Mesendoderm (in vitro differentiated cells): ENCODE measurements around the gene SYTL4.

ENCODE experiments used
- DNase-seq: peaks from one replicate; pipeline ENCODE4 v3.0.0; 2013
- H2AK5ac ChIP-seq: 2 replicates; pipeline ENCODE4 v1.6.1; 2013; ENCODE audit warnings: low read length, inconsistent platforms
- H2BK120ac ChIP-seq: 2 replicates; pipeline ENCODE4 v1.6.1; 2013; ENCODE audit warnings: low read depth, mild to moderate bottlenecking, low read length, moderate library complexity, mixed read lengths
- H2BK15ac ChIP-seq: replicated peaks from 2 replicates; pipeline ENCODE4 v1.6.1; 2013; ENCODE audit warnings: low read depth, mild to moderate bottlenecking, moderate library complexity
- H2BK5ac ChIP-seq: 2 replicates; pipeline ENCODE4 v1.6.1; 2013; ENCODE audit warnings: low read length, inconsistent platforms
- H3K18ac ChIP-seq: 2 replicates; pipeline ENCODE4 v1.6.1; 2013; ENCODE audit warnings: mild to moderate bottlenecking, low read length, mixed read lengths
- H3K23ac ChIP-seq: one replicate; pipeline ENCODE4 v1.6.1; 2013; ENCODE audit warnings: low read length
- H3K27ac ChIP-seq: 2 replicates; pipeline ENCODE4 v1.5.1; 2013; ENCODE audit warnings: low read depth, mild to moderate bottlenecking, inconsistent platforms, low read length, moderate library complexity
- H3K27me3 ChIP-seq: 2 replicates; pipeline ENCODE4 v1.6.1; 2013; ENCODE audit warnings: low read length, control low read depth, mild to moderate bottlenecking, inconsistent platforms; ENCODE audit not compliant: insufficient read depth, poor library complexity
- H3K36me3 ChIP-seq: 2 replicates; pipeline ENCODE4 v1.6.1; 2013; ENCODE audit warnings: low read length, inconsistent platforms; ENCODE audit not compliant: control insufficient read depth, insufficient read depth
- H3K4ac ChIP-seq: one replicate; pipeline ENCODE4 v1.6.1; 2013; ENCODE audit warnings: low read depth, mild to moderate bottlenecking, low read length, moderate library complexity
- H3K4me1 ChIP-seq: 2 replicates; pipeline ENCODE4 v1.6.1; 2013; ENCODE audit warnings: low read depth, low read length, inconsistent platforms; ENCODE audit not compliant: control insufficient read depth
- H3K4me2 ChIP-seq: 2 replicates; pipeline ENCODE4 v1.6.1; 2013; ENCODE audit warnings: low read length
- H3K4me3 ChIP-seq: 2 replicates; pipeline ENCODE4 v1.5.1; 2013; ENCODE audit warnings: mild to moderate bottlenecking, low read length
- H3K56ac ChIP-seq: one replicate; pipeline ENCODE4 v1.6.1; 2013; ENCODE audit warnings: low read length
- H3K79me1 ChIP-seq: 2 replicates; pipeline ENCODE4 v1.6.1; 2013; ENCODE audit warnings: low read length, inconsistent platforms
- H3K79me2 ChIP-seq: 2 replicates; pipeline ENCODE4 v1.6.1; 2013; ENCODE audit warnings: mild to moderate bottlenecking, low read length; ENCODE audit not compliant: control insufficient read depth, insufficient read depth
- H3K9ac ChIP-seq: 2 replicates; pipeline ENCODE4 v1.6.1; 2013; ENCODE audit warnings: low read length, inconsistent platforms
- H4K5ac ChIP-seq: one replicate; pipeline ENCODE4 v1.6.1; 2013; ENCODE audit warnings: low read length
- H4K8ac ChIP-seq: one replicate; pipeline ENCODE4 v1.6.1; 2013; ENCODE audit warnings: low read depth, mild to moderate bottlenecking, control low read depth, low read length, moderate library complexity
- WGBS: extraction: QIAGEN DNeasy Blood & Tissue Kit; methylation state at CpG from one replicate; pipeline ENCODE4 v1.1.7; 2013; ENCODE audit warnings: low lambda C conversion rate, missing lambda C conversion rate; ENCODE audit not compliant: insufficient coverage; ENCODE audit errors: extremely low coverage; 5-methylcytosine and 5-hydroxymethylcytosine counted together

Gene SYTL4

DNA sequence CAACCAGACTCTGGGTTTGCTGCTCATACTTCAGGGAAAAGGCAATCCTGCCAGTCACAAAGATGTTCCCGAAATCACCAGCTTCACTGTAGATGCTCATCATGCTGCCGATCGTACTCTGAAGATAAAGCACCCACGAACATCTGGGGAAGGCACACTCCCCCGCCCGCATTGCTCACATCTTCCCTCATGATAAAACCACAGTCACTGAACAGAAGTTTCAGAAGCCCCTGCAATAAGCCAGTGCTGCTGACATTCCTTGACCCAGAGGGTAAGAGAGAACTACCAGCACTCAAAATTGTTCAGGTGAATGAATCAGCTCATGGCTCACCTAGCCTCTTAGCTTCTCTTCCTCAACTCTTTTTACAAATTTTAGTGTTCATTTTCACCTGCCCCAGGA is 44.8 kb downstream of the SYTL4 start:
- no peak for DNase-seq
- WGBS = no CpG with 5 or more reads among the region's 6 CpGs
- H3K9ac ChIP-seq = no peak overlapping the region

DNA sequence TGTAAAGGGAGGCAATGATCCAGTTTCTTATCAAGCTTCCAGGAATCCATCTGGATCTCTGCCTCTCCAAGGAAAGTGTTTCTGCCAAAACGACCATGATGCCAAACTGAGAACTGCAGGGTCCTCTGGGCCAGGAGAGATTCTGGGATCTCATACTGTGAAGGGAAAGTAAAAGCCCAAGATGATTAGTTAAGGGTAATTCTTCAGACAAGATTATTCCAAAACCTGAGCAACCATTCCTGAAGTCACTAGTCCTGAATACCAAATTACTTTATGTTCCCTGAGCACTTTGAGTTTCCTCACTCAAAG is 46.0 kb downstream of the SYTL4 start:
- Histone ChIP-seq H3K4me2 (no peak overlapping the region), H2BK5ac (no peak overlapping the region), H3K27ac (no peak overlapping the region), H3K36me3 (no peaks in the 10 kb centered on the region), H3K4me1 (no peaks in the 10 kb centered on the region), H2AK5ac (no peak overlapping the region), H3K79me2 (no peaks in the 10 kb centered on the region), H3K4ac (no peak overlapping the region), H3K56ac (no peak overlapping the region), H2BK120ac (no peak overlapping the region), H3K9ac (no peak overlapping the region), H4K5ac (no peak overlapping the region), H3K18ac (no peak overlapping the region), H4K8ac (no peak overlapping the region), H3K27me3 (no peaks in the 10 kb centered on the region), H2BK15ac (no peak overlapping the region), H3K23ac (no peak overlapping the region), H3K79me1 (no peaks in the 10 kb centered on the region), H3K4me3 (no peak overlapping the region)
- no CpG with 5 or more reads among the region's 1 CpG for WGBS
- no peak for DNase-seq

More for the DNA sequence above, 44.8 kb downstream of the SYTL4 start:
- no peak overlapping the region for H2BK120ac ChIP-seq
- no peak overlapping the region for H3K4me2 ChIP-seq
- no peaks in the 10 kb centered on the region for H3K79me2 ChIP-seq
- no peaks in the 10 kb centered on the region for H3K4me1 ChIP-seq
- H3K27me3 ChIP-seq = no peaks in the 10 kb centered on the region
- no peaks in the 10 kb centered on the region for H3K36me3 ChIP-seq
- no peak overlapping the region for H4K8ac ChIP-seq
- H3K4ac ChIP-seq = no peak overlapping the region
- no peak overlapping the region for H4K5ac ChIP-seq
- no peak overlapping the region for H3K4me3 ChIP-seq
- no peak overlapping the region for H3K23ac ChIP-seq
- H2BK5ac ChIP-seq = no peak overlapping the region
- H2AK5ac ChIP-seq = no peak overlapping the region
- H3K27ac ChIP-seq = no peak overlapping the region
- H3K56ac ChIP-seq = no peak overlapping the region
- no peak overlapping the region for H3K18ac ChIP-seq
- no peak overlapping the region for H2BK15ac ChIP-seq
- no peaks in the 10 kb centered on the region for H3K79me1 ChIP-seq

DNA sequence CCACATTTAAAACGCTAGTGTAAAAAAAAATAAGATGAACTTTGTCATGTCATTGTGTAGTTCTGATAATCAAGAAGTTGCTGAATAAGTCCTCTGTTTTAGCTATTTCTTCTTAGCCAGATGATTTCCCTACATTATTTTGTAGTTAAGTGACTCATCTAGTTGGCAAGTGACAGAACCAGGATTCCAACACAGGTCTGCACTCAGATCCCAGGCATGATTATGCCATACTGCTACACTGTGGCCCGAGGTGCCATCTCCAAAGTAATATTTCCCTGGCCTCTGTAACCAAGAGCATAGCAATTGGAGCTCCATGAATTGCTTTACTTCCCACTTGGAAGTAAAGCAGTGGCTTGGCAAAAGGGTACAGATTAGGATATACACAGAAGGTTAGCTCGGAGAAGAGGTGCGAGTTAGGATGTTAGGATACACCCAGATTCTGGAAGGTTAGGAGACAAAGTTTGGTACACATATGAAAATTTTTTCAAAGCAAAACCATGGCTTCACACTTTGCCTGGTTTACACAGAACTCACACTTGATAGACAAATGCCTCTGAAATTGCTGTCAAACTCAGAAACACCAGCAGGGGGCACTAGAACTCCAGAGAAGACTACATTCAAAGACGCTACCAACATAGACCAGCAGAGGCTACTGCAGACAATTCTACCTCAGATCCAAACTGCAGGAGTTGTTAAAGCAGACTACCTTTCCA is 46.5 kb downstream of the SYTL4 start:
- Histone ChIP-seq H3K18ac (no peak overlapping the region), H3K23ac (no peak overlapping the region), H3K4ac (no peak overlapping the region), H2AK5ac (no peak overlapping the region), H4K8ac (no peak overlapping the region), H3K79me1 (no peaks in the 10 kb centered on the region), H2BK5ac (no peak overlapping the region), H3K4me2 (no peak overlapping the region), H4K5ac (no peak overlapping the region), H3K4me1 (no peaks in the 10 kb centered on the region), H3K56ac (no peak overlapping the region), H2BK15ac (no peak overlapping the region), H3K9ac (no peak overlapping the region), H3K4me3 (no peak overlapping the region), H3K27me3 (no peaks in the 10 kb centered on the region), H3K27ac (no peak overlapping the region), H2BK120ac (no peak overlapping the region), H3K79me2 (no peaks in the 10 kb centered on the region), H3K36me3 (no peaks in the 10 kb centered on the region)
- WGBS = no CpG with 5 or more reads among the region's 5 CpGs
- DNase-seq = peak; percentile 82

DNA sequence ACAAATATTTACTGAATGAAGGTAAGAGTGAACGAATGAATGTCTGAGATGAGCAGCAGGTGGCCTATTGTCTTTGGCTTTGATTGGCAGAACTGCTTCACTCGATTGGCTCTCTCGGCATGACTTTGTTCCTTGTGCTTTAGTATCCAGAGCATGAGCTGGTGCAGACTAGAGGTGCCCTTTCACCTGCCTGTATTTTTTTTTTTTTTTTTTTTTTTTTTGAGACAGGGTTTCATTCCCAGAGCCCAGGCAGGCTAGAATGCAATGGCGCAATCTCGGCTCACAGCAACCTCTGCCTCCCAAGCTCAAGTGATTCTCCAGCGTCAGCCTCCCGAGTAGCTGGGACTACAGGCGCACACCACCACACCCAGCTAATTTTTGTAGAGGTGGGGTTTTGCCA is 49.0 kb downstream of the SYTL4 start:
- no peak overlapping the region for H2BK5ac ChIP-seq
- DNase-seq = no peak
- H3K18ac ChIP-seq = no peak overlapping the region
- H3K4me2 ChIP-seq = no peak overlapping the region
- no peak overlapping the region for H3K27ac ChIP-seq
- H2BK15ac ChIP-seq = no peak overlapping the region
- H3K4ac ChIP-seq = no peak overlapping the region
- H3K79me1 ChIP-seq = no peaks in the 10 kb centered on the region
- no peak overlapping the region for H4K5ac ChIP-seq
- no peaks in the 10 kb centered on the region for H3K4me1 ChIP-seq
- no peak overlapping the region for H4K8ac ChIP-seq
- no peak overlapping the region for H3K9ac ChIP-seq
- no peak overlapping the region for H2BK120ac ChIP-seq
- WGBS = no CpG with 5 or more reads among the region's 8 CpGs
- no peaks in the 10 kb centered on the region for H3K27me3 ChIP-seq
- no peak overlapping the region for H3K4me3 ChIP-seq
- H2AK5ac ChIP-seq = no peak overlapping the region
- no peak overlapping the region for H3K23ac ChIP-seq
- no peak overlapping the region for H3K56ac ChIP-seq
- no peaks in the 10 kb centered on the region for H3K36me3 ChIP-seq
- no peaks in the 10 kb centered on the region for H3K79me2 ChIP-seq

DNA sequence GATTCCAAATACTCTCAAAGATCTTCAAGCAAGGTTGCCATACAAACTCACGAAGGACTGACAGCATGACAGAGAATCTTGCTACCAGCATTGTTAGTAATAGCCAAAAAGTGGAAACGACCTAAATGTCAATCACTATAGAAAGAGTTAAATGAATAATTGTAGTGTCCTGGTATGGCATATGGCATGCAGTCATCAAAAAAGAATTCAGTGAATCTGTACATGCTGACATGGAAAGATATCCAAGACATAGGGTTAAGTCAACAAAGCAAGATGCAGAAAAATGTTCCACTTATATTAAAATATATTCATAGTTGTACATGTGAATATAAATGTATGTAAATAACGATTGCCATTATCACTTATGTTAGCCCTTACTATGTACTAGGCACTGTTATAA is 50.3 kb downstream of the SYTL4 start:
- no peak overlapping the region for H3K4ac ChIP-seq
- no peak overlapping the region for H2BK15ac ChIP-seq
- no peak for DNase-seq
- no peak overlapping the region for H3K23ac ChIP-seq
- no CpG with 5 or more reads among the region's 3 CpGs for WGBS
- H3K79me1 ChIP-seq = no peaks in the 10 kb centered on the region
- H3K36me3 ChIP-seq = no peaks in the 10 kb centered on the region
- H3K27ac ChIP-seq = no peak overlapping the region
- no peak overlapping the region for H3K18ac ChIP-seq
- H3K9ac ChIP-seq = no peak overlapping the region
- H3K4me1 ChIP-seq = no peaks in the 10 kb centered on the region
- H4K8ac ChIP-seq = no peak overlapping the region
- no peak overlapping the region for H2BK5ac ChIP-seq
- no peak overlapping the region for H3K4me2 ChIP-seq
- H3K79me2 ChIP-seq = no peaks in the 10 kb centered on the region
- H3K56ac ChIP-seq = no peak overlapping the region
- no peak overlapping the region for H2AK5ac ChIP-seq
- H3K27me3 ChIP-seq = no peaks in the 10 kb centered on the region
- no peak overlapping the region for H2BK120ac ChIP-seq
- H4K5ac ChIP-seq = no peak overlapping the region
- no peak overlapping the region for H3K4me3 ChIP-seq

DNA sequence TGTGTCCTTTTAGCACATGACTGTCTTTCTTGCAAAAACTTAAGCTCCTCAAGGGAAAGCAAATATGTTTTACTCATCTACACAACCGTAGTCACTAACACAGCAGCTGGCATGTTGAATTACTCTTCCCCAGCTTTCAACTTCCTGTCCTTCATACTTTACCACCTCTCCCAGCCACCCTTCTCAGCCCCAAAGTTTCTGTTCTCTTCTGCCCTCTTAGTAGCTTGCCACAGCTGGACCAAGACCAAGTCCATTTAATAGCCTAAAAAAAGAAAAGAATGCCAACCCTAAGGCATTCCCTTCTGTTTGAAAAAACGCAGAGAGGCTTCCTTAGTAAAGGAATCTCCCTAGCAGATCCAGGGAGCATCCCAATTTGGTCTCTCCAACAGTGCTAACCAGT is 51.2 kb downstream of the SYTL4 start:
- WGBS = no CpG with 5 or more reads among the region's 2 CpGs
- Histone ChIP-seq H3K27me3 (no peaks in the 10 kb centered on the region), H2BK5ac (no peak overlapping the region), H3K4me1 (no peaks in the 10 kb centered on the region), H3K4me3 (no peak overlapping the region), H3K79me2 (no peaks in the 10 kb centered on the region), H3K9ac (no peak overlapping the region), H2BK120ac (no peak overlapping the region), H3K36me3 (no peaks in the 10 kb centered on the region), H4K5ac (no peak overlapping the region), H4K8ac (no peak overlapping the region), H2BK15ac (no peak overlapping the region), H3K56ac (no peak overlapping the region), H3K4me2 (no peak overlapping the region), H3K18ac (no peak overlapping the region), H3K4ac (no peak overlapping the region), H3K79me1 (no peaks in the 10 kb centered on the region), H2AK5ac (no peak overlapping the region), H3K27ac (no peak overlapping the region), H3K23ac (no peak overlapping the region)
- no peak for DNase-seq
